ENCODE results near the gene CLCN4. TPM values are rescaled to one million over a fixed set of nuclear protein-coding genes. Genes with fewer than 3 reads are reported as not detected.

CLCN4 gene
- total RNA-seq, 1 experiment from 2014 or later = 6.9 TPM

- H3K27me3 Mint-ChIP-seq (ENCODE audit: low read depth) = no peaks in the 10 kb centered on the region
- Histone ChIP-seq H2BK15ac (ENCODE audit: low read depth, low read length) (no peak overlapping the region), H2BK120ac (ENCODE audit: low read depth, low read length, poor library complexity, severe bottlenecking) (no peak overlapping the region), H4K8ac (replicated peaks; ENCODE audit: insufficient read length, low read depth, low read length) (no peak overlapping the region), H3K27ac (ENCODE audit: insufficient read length, low read depth, low read length) (no peak overlapping the region), H2BK5ac (ENCODE audit: insufficient read length, low read length) (no peak overlapping the region), H2AK5ac (ENCODE audit: insufficient read length, low read length) (no peak overlapping the region), H3K9ac (ENCODE audit: extremely low read depth, insufficient read length, low read length) (no peak overlapping the region), H3K79me1 (ENCODE audit: insufficient read depth, low read depth, low read length, poor library complexity, severe bottlenecking) (no peaks in the 10 kb centered on the region), H3K56ac (ENCODE audit: insufficient read length, low read depth, low read length) (no peak overlapping the region), H3K23me2 (ENCODE audit: insufficient read length, low read depth, low read length, poor library complexity, severe bottlenecking) (no peaks in the 10 kb centered on the region), H3K14ac (ENCODE audit: insufficient read depth, low read length) (no peak overlapping the region), H3K79me2 (ENCODE audit: insufficient read depth, low read length) (no peaks in the 10 kb centered on the region), H3K18ac (ENCODE audit: insufficient read length, low read depth, low read length) (no peak overlapping the region), H3K23ac (ENCODE audit: insufficient read length, low read depth, low read length) (no peak overlapping the region), H4K20me1 (ENCODE audit: control insufficient read depth, insufficient read depth, insufficient read length) (no peaks in the 10 kb centered on the region), H4K5ac (ENCODE audit: insufficient read length, low read depth, low read length) (no peak overlapping the region), H3K27me3 (ENCODE audit: insufficient read depth, low read length) (no peaks in the 10 kb centered on the region), H3T11ph (ENCODE audit: low read length) (no peak overlapping the region), H2BK12ac (ENCODE audit: insufficient read length, low read depth, low read length) (no peak overlapping the region), H3K4me2 (ENCODE audit: insufficient read depth, insufficient read length, low read length) (no peak overlapping the region), H4K91ac (ENCODE audit: insufficient read length, low read depth, low read length) (no peak overlapping the region), H2BK20ac (ENCODE audit: low read depth, low read length, poor library complexity, severe bottlenecking) (no peak overlapping the region), H2AFZ (ENCODE audit: low read length) (no peak overlapping the region), H3K4me1 (ENCODE audit: insufficient read depth, low read length) (no peaks in the 10 kb centered on the region), H3K4ac (ENCODE audit: low read depth, low read length) (no peak overlapping the region), H3K9me3 (ENCODE audit: control insufficient read depth, low read depth, low read length) (peaks cover 19% of the 10 kb centered on the region)
- H3K4me3 Mint-ChIP-seq = no peak overlapping the region
- no peak for DNase-seq
- H3K36me3 Mint-ChIP-seq (ENCODE audit: insufficient read depth in 1 of 3, low read depth in 3 of 3) = peaks cover 72 to 86% (median 74%) of the 10 kb centered on the region in 3 experiments
- peaks cover 79 to 84% of the 10 kb centered on the region in 2 experiments for H3K9me3 Mint-ChIP-seq
- TF ChIP-seq CTCF (conservative IDR thresholded peaks at IDR 0.05) = no peak
- H3K27ac Mint-ChIP-seq = no peak overlapping the region
- no peaks in the 10 kb centered on the region; a peak in 1 of 4 replicates for H3K4me1 Mint-ChIP-seq
- no CpG with 5 or more reads among the region's 20 CpGs for WGBS (ENCODE audit: extremely low coverage, insufficient read length, low lambda C conversion rate)
Measured at GRCh38 chrX:10124506-10125247, 32.1 kb upstream of the CLCN4 start.
